Measurements from ENCODE around the gene MACIR.
A peak's percentile ranks its signal among the peaks of the same experiment; 100 is the strongest.
"Not testable (repeated sequence)": the region's sequence is repeated elsewhere in the genome, so short reads cannot be mapped to it uniquely, and the experiment has no call there.

MACIR gene

DNA sequence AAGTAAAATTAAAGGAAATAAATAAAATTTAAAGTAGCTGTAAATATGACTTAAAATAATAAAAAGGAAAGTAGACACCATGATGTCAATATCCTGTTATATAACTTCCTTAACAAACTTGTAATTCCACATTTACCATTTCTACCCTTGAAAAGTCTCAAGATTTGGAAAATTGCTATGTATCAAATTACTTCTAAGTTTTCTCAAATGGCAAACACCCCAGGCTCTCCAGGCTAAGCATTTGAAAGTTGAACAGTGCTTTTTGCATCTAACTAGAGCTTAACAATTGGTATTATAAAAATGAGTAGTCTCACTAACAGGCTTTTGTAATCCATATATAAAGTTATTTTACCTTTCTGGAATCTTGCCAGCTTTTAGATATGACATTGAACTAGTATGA is 41.5 kb upstream of the MACIR start:
- H3K4me3 ChIP-seq (replicated peaks in 1 of 2; ENCODE audit: low read depth in 2 of 2, low read length in 2 of 2), result no peak overlapping the region
- TF ChIP-seq, protein P1, sequence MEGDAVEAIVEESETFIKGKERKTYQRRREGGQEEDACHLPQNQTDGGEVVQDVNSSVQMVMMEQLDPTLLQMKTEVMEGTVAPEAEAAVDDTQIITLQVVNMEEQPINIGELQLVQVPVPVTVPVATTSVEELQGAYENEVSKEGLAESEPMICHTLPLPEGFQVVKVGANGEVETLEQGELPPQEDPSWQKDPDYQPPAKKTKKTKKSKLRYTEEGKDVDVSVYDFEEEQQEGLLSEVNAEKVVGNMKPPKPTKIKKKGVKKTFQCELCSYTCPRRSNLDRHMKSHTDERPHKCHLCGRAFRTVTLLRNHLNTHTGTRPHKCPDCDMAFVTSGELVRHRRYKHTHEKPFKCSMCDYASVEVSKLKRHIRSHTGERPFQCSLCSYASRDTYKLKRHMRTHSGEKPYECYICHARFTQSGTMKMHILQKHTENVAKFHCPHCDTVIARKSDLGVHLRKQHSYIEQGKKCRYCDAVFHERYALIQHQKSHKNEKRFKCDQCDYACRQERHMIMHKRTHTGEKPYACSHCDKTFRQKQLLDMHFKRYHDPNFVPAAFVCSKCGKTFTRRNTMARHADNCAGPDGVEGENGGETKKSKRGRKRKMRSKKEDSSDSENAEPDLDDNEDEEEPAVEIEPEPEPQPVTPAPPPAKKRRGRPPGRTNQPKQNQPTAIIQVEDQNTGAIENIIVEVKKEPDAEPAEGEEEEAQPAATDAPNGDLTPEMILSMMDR (IDR thresholded peaks at IDR 0.05; ENCODE audit: low read depth, low read length), result no peak
- DNase-seq (ENCODE audit: low read depth in 2 of 2), result peak; percentile 28 to 34

GRCh38 chr5:103218164-103218563 is 40.4 kb upstream of the MACIR start:
- no peak overlapping the region for H3K4me3 ChIP-seq (replicated peaks in 1 of 2; ENCODE audit: low read depth in 2 of 2, low read length in 2 of 2)
- DNase-seq (ENCODE audit: low read depth in 2 of 2), result peak; percentile 97 to 98
- TF ChIP-seq, protein P1 (IDR thresholded peaks at IDR 0.05; ENCODE audit: low read depth, low read length), result no peak

GRCh38 chr5:103219074-103219473 is 39.5 kb upstream of the MACIR start:
- DNase-seq (ENCODE audit: low read depth in 2 of 2); H3K4me3 ChIP-seq (replicated peaks in 1 of 2; ENCODE audit: low read depth in 2 of 2, low read length in 2 of 2): not testable (repeated sequence)

DNA sequence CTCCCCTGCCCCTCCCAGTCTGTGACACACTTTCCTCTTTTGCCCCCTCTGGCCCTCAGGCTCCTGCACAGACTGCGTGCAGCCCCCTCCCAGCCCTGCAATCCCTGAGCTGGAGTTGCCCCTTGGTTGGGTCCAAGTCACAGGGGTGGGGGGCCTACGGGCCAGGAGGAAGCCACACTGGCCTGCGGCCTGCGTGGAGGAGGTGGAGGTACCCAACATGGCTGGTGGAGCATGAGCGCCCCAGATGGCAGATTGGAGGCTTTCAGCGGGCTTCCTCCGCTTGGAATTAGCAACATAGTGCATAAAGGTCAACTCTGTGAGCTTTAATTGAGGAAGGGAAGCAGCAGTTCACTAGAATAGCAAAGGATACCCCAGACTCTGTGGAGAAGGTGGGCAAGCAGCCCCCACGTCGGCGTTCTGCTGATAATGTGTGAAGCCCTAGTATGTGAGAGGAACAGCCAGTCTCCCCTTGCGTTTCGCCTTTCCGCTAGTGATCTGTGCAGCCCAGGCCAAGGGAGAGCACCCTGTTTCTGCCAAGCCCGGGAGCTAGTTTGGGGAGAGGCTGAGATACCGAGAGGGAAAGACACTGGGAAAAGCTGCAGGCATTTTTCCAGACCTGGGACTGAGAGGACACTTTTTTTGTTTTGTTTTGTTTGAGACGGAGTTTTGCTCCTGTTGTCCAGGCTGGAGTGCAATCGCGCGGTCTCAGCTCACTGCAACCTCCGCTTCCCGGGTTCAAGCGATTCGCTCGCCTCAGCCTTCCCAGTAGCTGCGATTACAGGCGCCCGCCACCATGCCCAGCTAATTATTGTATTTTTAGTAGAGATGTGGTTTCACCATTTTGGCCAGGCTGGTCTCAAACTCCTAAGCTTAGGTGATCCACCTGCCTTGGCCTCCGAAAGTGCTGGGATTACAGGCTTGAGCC is 35.3 kb upstream of the MACIR start:
- no peak for DNase-seq (ENCODE audit: low read depth in 2 of 2)
- TF ChIP-seq, protein P1 (IDR thresholded peaks at IDR 0.05; ENCODE audit: low read depth, low read length), result no peak
- H3K4me3 ChIP-seq (replicated peaks in 1 of 2; ENCODE audit: low read depth in 2 of 2, low read length in 2 of 2), result no peak overlapping the region

DNA sequence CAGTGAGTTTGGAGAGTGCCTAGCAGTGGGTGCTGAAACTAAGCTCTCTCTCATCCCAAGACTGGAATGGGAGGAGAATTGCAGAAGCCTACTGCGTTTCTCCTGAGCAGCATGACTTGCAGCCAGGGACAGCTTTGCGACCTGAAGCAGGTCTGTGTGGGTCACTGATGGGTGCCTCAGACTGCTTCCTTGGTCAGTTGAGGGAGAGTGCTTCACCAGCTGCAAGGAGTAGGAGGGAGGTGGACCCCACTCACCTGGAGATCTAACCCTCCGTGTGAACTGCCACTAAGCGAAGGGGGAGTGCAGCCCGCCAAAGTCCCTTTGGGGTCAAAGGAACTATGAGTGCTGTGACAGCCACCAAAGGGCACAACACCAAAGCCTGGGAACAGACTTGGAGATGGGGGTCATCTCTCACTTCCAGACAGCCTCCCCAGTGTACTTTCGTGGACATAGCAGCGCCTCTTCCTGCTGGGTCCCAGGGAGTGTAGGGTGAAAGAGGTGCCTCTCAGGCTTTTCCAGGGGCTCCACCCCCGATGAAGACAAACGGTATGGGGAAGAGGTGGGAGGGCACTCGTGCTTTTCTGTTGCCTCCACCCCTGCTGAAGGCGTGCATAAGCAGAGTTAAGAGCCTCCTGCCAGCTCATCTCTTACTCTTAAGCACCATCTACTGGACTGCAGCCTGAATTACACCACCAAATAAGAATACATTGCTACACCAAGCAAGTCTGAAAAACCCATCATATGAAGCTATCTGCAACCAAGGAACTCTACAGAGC is 34.3 kb upstream of the MACIR start:
- H3K4me3 ChIP-seq (replicated peaks in 1 of 2; ENCODE audit: low read depth in 2 of 2, low read length in 2 of 2), result peak overlapping the region in 1 of 2 donors; percentile 15
- TF ChIP-seq, protein P1 (IDR thresholded peaks at IDR 0.05; ENCODE audit: low read depth, low read length), result peak; percentile 79
- peak; percentile 92 to 95 for DNase-seq (ENCODE audit: low read depth in 2 of 2)

DNA sequence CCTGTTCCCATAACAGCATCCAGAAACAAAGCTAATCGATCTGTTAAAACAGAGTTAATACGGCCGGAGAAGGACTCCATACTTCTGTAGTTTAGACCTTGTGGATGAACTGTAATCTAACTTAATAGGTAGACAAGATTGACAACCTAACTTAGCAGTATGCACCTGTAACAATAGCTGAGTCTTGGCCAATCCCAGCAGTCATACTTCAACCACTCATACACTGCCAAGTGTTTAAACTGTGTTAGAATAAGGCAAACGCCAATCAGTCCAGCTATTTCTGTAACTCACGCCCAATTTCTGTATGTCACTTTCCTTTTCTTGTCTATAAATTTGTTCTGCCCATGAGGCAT is 33.7 kb upstream of the MACIR start:
- TF ChIP-seq, protein P1 (IDR thresholded peaks at IDR 0.05; ENCODE audit: low read depth, low read length), result no peak
- DNase-seq (ENCODE audit: low read depth in 2 of 2), result no peak
- no peak overlapping the region for H3K4me3 ChIP-seq (replicated peaks in 1 of 2; ENCODE audit: low read depth in 2 of 2, low read length in 2 of 2)

- H3K4me3 ChIP-seq (replicated peaks in 1 of 2; ENCODE audit: low read depth in 2 of 2, low read length in 2 of 2), result no peak overlapping the region
- TF ChIP-seq, protein P1 (IDR thresholded peaks at IDR 0.05; ENCODE audit: low read depth, low read length), result no peak
- peak in 1 of 2 donors; percentile 49 for DNase-seq (ENCODE audit: low read depth in 2 of 2)
Measured at GRCh38 chr5:103228061-103228460, 30.5 kb upstream of the MACIR start.

Measured in cardiac fibroblast (primary cell).